Astrocyte of the cerebellum (primary cell): ENCODE measurements around the gene CKS1B.

Source experiments
- DNase-seq: peaks from one replicate; pipeline ENCODE4 v3.0.0-alpha.2; 2011; ENCODE audit warnings: low read depth
- H3K4me3 ChIP-seq: 2 replicates; pipeline ENCODE4 v1.5.1; 2011; ENCODE audit warnings: mild to moderate bottlenecking, low read depth, low read length, moderate library complexity
- CTCF ChIP-seq: IDR thresholded peaks from 2 replicates; pipeline ENCODE4 v1.5.1; 2012; ENCODE audit warnings: low read length, low read depth, moderate library complexity, mild to moderate bottlenecking; ENCODE audit errors: missing control alignments
- in situ Hi-C: cut with HindIII; loops from 2 replicates; pipeline ENCODE4 v1.10.0; 2017; ENCODE audit warnings: low sequenced_read_pairs

Gene CKS1B

DNA sequence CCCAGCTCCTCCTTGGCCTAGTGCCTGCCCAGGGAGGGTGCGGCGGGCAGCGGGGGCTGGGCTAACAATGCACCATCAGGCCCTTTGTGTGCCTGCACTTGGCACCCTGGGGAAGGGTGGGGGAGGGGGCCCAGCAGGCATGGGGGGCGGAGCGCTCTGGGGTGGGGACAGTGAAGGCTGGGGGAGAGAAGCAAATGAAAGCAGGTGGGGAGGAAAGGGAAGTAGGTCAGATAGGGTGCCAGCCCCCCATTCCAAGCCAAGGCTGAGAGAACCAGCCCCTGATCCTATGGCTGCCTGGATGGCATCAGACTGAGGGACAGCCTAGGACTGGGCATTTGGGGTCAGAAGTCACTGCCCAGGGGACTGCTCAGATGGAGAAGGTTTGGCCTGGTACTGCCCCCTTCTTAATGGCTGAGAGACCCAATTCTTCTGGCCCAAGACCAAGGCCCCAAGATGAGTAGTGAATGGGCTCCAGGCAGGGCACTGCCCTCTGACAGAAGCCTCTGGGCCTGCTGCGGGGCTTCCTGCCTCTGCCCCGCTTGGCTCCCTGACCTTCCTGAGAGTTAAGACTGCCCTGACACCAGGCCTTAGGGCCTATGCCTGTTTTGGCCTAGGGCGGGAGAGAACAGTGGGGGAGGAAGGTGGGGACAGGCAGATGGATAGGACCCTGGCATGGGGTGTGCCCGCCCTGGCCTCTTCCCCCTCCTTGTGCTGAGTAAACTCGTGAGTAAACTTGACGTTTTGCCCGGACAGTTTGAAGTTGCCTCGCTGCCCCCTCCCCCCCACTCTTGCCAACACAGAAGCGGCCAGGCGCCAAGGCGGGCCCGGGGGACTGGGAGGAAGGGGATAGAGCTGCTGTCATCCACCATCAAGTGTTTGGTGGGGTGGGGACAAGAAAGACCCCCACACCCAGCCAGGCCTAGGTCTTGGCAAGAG, 30.9 kb downstream of the CKS1B start:
- TF ChIP-seq CTCF = no peak
- DNase-seq = no peak
- in situ Hi-C loops = no loop called here
- no peak overlapping the region for H3K4me3 ChIP-seq

GRCh38 chr1:155006601-155007101, 32.2 kb downstream of the CKS1B start:
- no peak for TF ChIP-seq CTCF
- DNase-seq = no peak
- in situ Hi-C loops = no loop called here
- H3K4me3 ChIP-seq = no peak overlapping the region

DNA sequence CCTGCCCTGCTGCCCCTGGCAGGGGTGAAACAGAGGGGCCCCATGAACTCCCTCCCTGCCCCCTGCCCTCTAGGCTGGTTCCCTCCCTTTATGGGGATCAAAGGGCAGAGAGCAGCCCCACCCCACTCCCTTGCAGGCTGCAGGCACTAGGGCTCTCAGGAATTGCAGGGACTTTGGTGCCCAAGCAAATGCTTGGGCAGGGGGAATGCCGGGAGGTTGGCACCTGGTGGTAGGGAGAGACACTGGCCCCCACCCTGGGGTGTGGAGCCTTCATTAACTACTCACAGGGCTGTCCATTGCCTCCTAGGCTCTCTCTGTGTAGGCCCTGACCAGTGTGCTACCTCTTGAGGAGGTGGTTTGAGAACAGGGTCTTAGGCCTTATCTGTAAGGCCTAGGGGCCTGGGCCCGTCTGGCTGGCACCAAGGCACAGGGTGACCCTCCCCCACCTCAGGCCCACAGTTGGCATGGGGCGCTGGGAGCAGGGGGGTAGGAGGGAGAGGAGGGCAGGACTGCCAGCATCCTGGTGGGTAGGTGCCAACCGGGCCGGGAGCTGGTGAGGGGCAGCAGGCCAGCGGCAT, 32.9 kb downstream of the CKS1B start:
- in situ Hi-C loops = no loop called here
- H3K4me3 ChIP-seq = no peak overlapping the region
- DNase-seq = no peak
- TF ChIP-seq CTCF = no peak

- in situ Hi-C loops = no loop called here
- H3K4me3 ChIP-seq = no peak overlapping the region
- no peak for DNase-seq
- TF ChIP-seq CTCF = no peak
Measured at GRCh38 chr1:155008015-155008941, 33.8 kb downstream of the CKS1B start.

- TF ChIP-seq CTCF = no peak
- no peak overlapping the region for H3K4me3 ChIP-seq
- in situ Hi-C loops = no loop called here
- no peak for DNase-seq
Measured at GRCh38 chr1:155009221-155009711, 34.8 kb downstream of the CKS1B start.

DNA sequence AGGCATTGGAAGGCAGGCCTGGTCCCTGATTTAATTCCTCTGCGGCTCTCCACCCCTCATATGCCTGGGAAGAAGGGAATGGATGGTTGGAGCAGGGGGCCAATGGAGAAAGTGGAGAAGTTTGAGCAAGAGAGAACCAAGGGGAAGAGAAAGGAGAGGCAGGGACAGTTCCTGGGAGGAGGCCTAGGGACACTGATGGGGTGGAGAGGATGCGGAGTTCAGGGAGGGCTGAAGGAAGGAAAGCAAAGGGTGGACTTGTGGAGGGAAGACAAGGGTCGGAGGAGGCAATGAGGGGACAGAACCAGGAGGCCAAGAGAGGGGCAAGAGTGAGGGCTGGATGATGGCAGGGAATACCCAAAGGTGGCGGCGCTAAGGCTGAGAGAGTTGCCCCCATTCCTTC, 35.3 kb downstream of the CKS1B start:
- no peak for TF ChIP-seq CTCF
- no peak overlapping the region for H3K4me3 ChIP-seq
- no peak for DNase-seq
- in situ Hi-C loops = loop anchor here (5.0 kb wide), 2 partner anchors 52 to 53 kb away; partner anchors contain the start of genes EFNA4 and PBXIP1
